Measurements from ENCODE around the gene DOCK4. TPM values are rescaled to one million over a fixed set of nuclear protein-coding genes. Genes with fewer than 3 reads are reported as not detected.

Gene DOCK4
- total RNA-seq, 1 experiment from 2014 or later = 31.4 TPM

GRCh38 chr7:112182749-112183148, 23.4 kb downstream of the DOCK4 start:
- no peak for DNase-seq (ENCODE audit: unreplicated experiment)
- TF ChIP-seq CTCF (IDR thresholded peaks at IDR 0.05; ENCODE audit: unreplicated experiment) = no peak
- ChIA-PET CTCF (interaction anchor here (1.4 kb wide), 1 partner anchor 429 kb away, joined by 4 read pairs; no protein-coding TSS in a partner anchor), POLR2A (no interaction called here)
- Mint-ChIP-seq H3K27me3 (ENCODE audit: insufficient read depth, unreplicated experiment) (no peaks in the 10 kb centered on the region), H3K4me1 (ENCODE audit: insufficient read depth, unreplicated experiment) (peaks cover 14% of the 10 kb centered on the region), H3K4me3 (ENCODE audit: unreplicated experiment) (no peak overlapping the region), H3K9me3 (ENCODE audit: unreplicated experiment) (no peaks in the 10 kb centered on the region), H3K27ac (ENCODE audit: low read depth, unreplicated experiment) (peak overlapping the region; percentile 46), H3K36me3 (ENCODE audit: insufficient read depth, unreplicated experiment) (no peaks in the 10 kb centered on the region)
- BruUV-seq (replicated peaks) = no TSS peak
- intact Hi-C loops (cut with micrococcal nuclease) = no loop called here

- TF ChIP-seq CTCF (IDR thresholded peaks at IDR 0.05; ENCODE audit: unreplicated experiment) = no peak
- no TSS peak for BruUV-seq (replicated peaks)
- POLR2A ChIA-PET = interaction anchor here (0.7 kb wide), 1 partner anchor 11 kb away, joined by 3 read pairs; no protein-coding TSS in a partner anchor
- H3K4me1 Mint-ChIP-seq (ENCODE audit: insufficient read depth, unreplicated experiment) = peaks cover 5% of the 10 kb centered on the region
- no peaks in the 10 kb centered on the region for H3K9me3 Mint-ChIP-seq (ENCODE audit: unreplicated experiment)
- H3K27me3 Mint-ChIP-seq (ENCODE audit: insufficient read depth, unreplicated experiment) = no peaks in the 10 kb centered on the region
- no peaks in the 10 kb centered on the region for H3K36me3 Mint-ChIP-seq (ENCODE audit: insufficient read depth, unreplicated experiment)
- CTCF ChIA-PET = interaction anchor here (1.5 kb wide), 1 partner anchor 14 kb away, joined by 3 read pairs; no protein-coding TSS in a partner anchor
- DNase-seq (ENCODE audit: unreplicated experiment) = no peak
- no peak overlapping the region for H3K4me3 Mint-ChIP-seq (ENCODE audit: unreplicated experiment)
- H3K27ac Mint-ChIP-seq (ENCODE audit: low read depth, unreplicated experiment) = no peak overlapping the region
- intact Hi-C loops (cut with micrococcal nuclease) = no loop called here
Measured at GRCh38 chr7:112180223-112180622, 26.0 kb downstream of the DOCK4 start.

GRCh38 chr7:112176693-112177415, 29.3 kb downstream of the DOCK4 start:
- no TSS peak for BruUV-seq (replicated peaks)
- no peaks in the 10 kb centered on the region for H3K27me3 Mint-ChIP-seq (ENCODE audit: insufficient read depth, unreplicated experiment)
- no peak overlapping the region for H3K27ac Mint-ChIP-seq (ENCODE audit: low read depth, unreplicated experiment)
- peaks cover 5% of the 10 kb centered on the region for H3K4me1 Mint-ChIP-seq (ENCODE audit: insufficient read depth, unreplicated experiment)
- H3K9me3 Mint-ChIP-seq (ENCODE audit: unreplicated experiment) = no peaks in the 10 kb centered on the region
- no peaks in the 10 kb centered on the region for H3K36me3 Mint-ChIP-seq (ENCODE audit: insufficient read depth, unreplicated experiment)
- TF ChIP-seq CTCF (IDR thresholded peaks at IDR 0.05; ENCODE audit: unreplicated experiment) = no peak
- DNase-seq (ENCODE audit: unreplicated experiment) = no peak
- H3K4me3 Mint-ChIP-seq (ENCODE audit: unreplicated experiment) = no peak overlapping the region
- CTCF ChIA-PET = interaction anchor here (0.7 to 1.0 kb wide), 2 partner anchors 15 to 16 kb away, joined by 3 read pairs; no protein-coding TSS in a partner anchor
- intact Hi-C loops (cut with micrococcal nuclease) = no loop called here
- POLR2A ChIA-PET = interaction anchor here (2.0 kb wide), 1 partner anchor 29 kb away, joined by 6 read pairs; no protein-coding TSS in a partner anchor

GRCh38 chr7:112176241-112176640, 30.0 kb downstream of the DOCK4 start:
- intact Hi-C loops (cut with micrococcal nuclease) = no loop called here

More at GRCh38 chr7:112176241-112176640, 30.0 kb downstream of the DOCK4 start:
- Mint-ChIP-seq H3K27me3 (ENCODE audit: insufficient read depth, unreplicated experiment) (no peaks in the 10 kb centered on the region), H3K36me3 (ENCODE audit: insufficient read depth, unreplicated experiment) (no peaks in the 10 kb centered on the region), H3K4me3 (ENCODE audit: unreplicated experiment) (no peak overlapping the region), H3K9me3 (ENCODE audit: unreplicated experiment) (no peaks in the 10 kb centered on the region), H3K4me1 (ENCODE audit: insufficient read depth, unreplicated experiment) (peaks cover 5% of the 10 kb centered on the region), H3K27ac (ENCODE audit: low read depth, unreplicated experiment) (no peak overlapping the region)
- DNase-seq (ENCODE audit: unreplicated experiment) = no peak
- ChIA-PET CTCF (interaction anchor here (1.0 kb wide), 1 partner anchor 8 kb away, joined by 3 read pairs; no protein-coding TSS in a partner anchor), POLR2A (interaction anchor here (0.7 to 1.0 kb wide), 2 partner anchors 20 to 574 kb away, joined by 3 to 4 read pairs; no protein-coding TSS in a partner anchor)
- no TSS peak for BruUV-seq (replicated peaks)
- no peak for TF ChIP-seq CTCF (IDR thresholded peaks at IDR 0.05; ENCODE audit: unreplicated experiment)

Measured in MCF 10A (cell line).